Stimulated activated CD8-positive, alpha-beta memory T cell treated with anti-CD3 and anti-CD28 coated beads, Interleukin-4, amount 100 ng/mL, for 24 hours (primary cell): ENCODE results near the gene FBN3.

Experiments used
- DNase-seq: peaks from one replicate; pipeline ENCODE4 v3.0.0-alpha.2; 2020; ENCODE audit warnings: low read depth

Gene FBN3

DNA sequence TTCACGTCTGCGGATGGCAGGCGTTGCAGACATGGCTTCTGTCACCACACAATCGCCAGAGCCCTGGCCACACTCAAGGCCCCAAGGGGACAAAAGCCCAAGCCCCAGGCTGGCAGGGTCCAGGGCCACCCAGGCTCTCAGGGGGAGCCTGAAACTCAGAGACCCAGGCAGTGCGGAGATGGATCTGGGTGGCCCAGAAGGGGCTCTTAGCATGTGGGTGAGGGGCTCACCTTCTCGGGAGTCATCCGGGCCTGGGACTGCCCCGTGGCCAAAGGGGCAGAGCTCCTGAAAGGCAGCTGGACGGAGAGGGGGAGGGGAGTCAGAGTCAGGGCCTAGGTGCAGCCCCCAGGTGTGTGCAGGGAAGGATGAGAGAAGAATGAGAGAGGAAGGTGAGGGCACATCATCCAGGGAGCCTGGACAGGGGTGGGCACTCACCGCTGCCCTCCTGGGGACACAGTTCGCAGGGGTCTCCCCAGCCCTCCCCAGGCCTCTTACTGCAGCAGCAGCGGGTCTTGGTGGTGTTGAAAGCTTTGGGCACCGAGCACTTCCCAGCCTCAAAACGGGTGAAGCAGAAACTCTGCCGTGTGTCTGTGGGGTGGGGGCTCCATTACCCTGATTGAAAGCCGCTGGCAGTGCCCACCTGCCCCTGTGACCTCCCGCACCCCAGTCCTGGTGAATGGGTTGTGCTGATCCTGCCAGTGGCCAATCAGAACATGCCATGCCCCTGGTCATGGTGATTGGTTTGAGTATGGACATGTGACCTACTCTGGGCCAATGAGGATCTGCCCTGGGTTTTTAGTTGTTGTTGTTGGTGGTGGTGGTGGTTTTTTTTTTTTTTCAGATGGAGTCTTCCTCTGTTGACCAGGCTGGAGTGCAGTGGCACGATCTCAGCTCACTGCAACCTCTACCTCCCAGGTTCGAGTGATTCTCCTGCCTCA lies 59.5 kb downstream of the FBN3 start:
- no peak for DNase-seq

GRCh38 chr19:8088752-8089663 lies 60.4 kb downstream of the FBN3 start:
- DNase-seq: no peak

GRCh38 chr19:8087876-8088275 lies 61.5 kb downstream of the FBN3 start:
- DNase-seq: no peak

DNA sequence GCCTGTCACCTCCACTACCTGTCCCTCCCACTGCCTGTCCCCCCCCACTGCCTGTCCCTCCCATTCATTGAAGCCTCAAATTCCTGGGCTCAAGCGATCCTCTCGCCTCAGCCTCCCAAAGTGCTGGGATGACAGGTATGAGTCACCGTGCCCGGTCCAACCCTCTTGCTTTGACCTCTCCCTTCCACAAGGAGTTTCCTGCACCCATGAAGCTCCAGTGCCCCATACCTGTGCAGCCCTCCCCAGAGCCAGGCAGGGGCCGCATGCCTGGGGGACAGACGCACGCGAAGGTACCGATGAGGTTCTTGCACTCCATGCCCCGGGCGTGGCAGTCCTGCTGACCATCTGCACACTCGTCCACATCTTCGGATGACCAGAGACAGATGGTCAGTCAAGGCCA lies 62.5 kb downstream of the FBN3 start:
- DNase-seq: no peak

DNA sequence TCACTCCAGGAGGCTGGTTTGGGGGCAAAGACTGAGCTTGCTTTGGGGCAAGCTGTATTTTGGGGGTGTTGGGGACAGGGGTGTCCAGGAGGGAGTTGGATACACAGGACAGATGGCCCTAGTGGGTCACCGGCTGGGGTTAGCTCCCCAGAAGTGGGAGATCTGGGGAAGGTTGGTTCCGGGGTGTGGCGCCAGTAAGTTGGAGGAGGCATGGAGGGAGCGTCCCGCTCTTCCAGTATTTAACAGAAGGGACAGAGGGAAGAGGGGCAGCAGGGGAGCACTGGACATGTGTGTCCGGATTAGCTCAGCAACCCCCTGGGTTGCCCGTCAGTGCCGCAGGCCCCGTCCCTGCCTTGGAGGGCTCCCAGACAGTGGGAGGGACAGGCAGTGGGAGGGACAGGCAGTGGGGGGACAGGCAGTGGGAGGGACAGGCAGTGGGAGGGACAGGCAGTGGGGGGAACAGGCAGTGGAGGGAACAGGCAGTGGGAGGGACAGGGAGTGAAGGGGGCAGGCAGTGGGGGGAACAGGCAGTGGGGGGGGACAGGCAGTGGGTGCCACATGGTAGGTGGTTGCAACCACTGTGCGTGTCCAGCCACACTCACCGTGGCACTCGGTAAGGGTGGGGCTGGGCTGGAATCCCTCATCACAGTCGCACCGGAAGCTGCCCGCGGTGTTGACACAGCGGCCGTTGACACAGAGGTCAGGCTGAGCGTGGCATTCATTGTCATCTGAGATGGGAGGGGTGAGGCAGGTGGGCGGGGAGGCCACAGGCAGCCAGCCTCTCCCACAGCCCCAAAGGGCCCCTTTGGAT lies 63.6 kb downstream of the FBN3 start:
- no peak for DNase-seq

GRCh38 chr19:8084152-8084551 lies 65.2 kb downstream of the FBN3 start:
- no peak for DNase-seq

DNA sequence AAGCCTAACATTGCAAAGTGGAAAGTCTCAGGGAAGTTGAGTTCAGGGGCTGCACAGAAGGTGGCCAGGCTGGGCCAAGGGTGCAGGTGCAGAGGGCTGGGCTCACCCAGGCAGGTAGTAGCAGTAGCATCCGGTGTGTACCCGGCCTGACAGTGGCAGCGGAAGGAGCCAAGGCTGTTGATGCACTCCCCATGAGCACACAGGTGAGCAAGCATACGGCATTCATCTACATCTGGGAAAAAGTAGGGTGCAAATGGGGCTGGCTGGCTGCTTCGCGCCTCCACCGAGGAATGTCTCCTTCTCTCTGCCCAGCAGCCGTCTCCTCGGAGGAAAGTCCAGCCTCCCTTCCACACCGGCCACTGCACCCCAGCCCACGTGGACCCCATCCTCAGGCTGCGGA lies 66.3 kb downstream of the FBN3 start:
- DNase-seq: no peak

DNA sequence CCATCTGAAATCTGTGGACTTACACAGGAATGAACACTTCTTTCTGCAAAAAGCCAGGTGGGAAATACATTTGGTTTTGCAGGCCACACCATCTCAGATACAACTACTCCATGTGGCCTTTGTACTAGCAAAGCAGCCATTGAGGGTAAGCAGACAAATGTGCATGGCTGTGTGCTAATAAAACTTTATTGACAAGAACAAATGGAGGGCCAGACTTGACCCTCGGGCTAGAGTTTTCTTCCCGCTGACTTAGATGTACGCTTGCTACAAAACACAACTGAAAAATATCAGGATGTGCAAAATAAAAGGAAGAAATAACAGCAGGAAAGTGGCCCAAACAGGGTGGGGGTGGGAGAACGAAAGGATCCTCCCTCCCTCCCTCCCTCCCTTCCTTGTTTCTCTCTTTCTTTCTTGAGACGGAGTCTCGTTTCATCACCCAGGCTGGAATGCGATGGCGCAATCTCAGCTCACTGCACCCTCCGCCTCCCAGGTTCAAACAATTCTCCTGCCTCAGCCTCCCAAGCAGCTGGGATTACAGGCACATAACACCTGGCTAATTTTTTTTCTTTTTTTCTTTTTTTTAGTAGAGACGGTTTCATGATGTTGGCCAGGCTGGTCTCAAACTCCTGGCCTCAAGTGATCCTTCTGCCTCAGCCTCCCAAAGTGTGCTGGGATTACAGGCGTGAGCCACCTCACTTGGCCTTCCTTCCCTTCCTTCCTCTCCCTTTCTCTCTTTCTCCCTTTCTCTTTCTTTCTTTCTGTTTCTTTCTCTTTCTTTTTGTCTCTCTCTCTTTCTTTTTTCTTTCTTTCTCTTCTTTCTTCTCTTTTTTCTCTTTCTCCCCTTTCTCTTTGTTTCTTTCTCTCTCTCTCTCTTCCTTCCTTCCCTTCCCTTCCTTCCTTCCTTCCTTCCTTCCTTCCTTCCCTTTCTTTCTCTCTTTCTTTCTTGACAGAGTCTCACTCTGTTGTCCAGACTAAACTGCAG lies 67.5 kb downstream of the FBN3 start:
- DNase-seq: no peak

DNA sequence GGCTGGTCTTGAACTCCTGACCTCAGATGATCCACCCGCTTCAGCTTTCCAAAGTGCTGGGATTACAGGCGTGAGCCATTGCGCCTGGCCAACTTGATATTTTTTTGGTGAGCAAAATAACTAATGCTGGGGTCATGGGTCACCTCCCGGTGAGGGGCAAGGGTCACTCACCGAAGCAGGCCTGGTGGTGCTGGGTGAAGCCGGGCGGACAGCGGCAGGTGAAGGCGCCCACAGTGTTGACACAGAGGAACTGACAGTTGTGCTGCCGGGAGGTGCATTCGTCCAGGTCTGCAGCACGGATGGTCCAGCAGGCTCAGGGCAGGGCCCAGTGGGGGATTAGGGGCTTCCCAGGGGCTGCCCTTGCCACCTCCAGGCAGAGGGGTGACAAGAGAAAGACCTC lies 68.6 kb downstream of the FBN3 start:
- no peak for DNase-seq

- DNase-seq: no peak
Observed at GRCh38 chr19:8079988-8080387, 69.4 kb downstream of the FBN3 start.

GRCh38 chr19:8075158-8076074 lies 74.0 kb downstream of the FBN3 start:
- no peak for DNase-seq

DNA sequence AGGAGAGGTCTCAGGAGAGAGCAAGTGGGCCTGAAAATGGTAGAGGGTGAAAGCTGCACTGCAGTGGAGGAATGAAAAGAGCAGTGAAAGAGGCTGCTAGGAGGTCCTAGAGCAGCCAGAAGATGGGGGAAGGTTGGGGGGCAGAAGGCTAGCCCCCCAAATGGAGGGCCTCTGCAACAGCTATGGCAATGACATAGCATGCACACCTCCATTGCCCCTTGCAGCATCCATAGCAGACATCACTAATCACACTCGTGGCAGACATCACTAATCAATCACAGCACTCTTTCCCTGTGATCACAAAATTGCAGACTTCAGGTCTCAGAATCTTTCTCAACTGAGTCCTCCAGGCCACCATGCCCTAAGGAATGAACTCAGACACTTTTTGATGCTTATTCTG lies 74.9 kb downstream of the FBN3 start:
- no peak for DNase-seq

DNA sequence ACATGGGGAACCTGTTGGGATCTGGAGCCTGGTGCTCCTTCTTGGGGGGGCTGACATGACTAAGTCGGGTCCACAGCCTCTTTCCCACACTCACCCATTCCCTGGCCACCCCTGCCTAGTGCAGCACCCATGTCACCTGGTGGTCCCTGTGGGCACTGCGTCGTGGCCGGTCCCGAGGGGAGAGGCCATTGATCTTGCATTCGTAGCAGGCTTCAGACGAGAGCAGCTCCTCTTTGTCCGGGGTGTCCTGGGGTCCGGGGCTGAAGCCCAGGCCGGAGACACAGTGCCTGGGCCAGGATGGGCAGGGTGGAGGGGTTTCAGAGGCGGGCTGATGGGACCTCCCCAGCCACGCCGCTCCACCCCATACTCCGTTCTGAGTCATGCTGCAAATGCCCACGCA lies 77.5 kb downstream of the FBN3 start:
- no peak for DNase-seq

GRCh38 chr19:8069096-8069973 lies 80.1 kb downstream of the FBN3 start:
- DNase-seq: no peak

DNA sequence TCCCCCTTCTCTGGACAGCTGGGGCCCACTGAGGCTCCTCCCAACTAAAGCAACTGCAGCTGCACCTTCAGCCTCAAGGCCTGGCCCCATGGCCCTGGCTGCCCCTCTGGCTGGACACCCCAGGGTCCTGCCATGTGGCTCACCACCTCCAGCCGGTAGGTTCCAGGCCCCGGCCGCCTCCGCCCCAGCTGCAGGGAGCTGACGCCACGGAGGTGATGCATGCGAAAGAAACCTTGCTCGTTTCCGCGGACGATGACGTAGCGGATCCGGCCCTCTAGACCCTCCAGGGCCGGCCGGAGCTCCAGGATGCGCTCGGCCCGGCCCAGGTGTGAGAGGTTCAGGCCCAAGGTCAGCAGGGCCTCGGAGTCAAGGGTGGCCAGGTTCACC lies 83.5 kb downstream of the FBN3 start:
- DNase-seq: no peak

- no peak for DNase-seq
Observed at GRCh38 chr19:8064911-8065874, 84.2 kb downstream of the FBN3 start.

GRCh38 chr19:8057545-8058270 lies 91.7 kb downstream of the FBN3 start:
- DNase-seq: no peak
